OCI-LY3 (cell line): ENCODE measurements around the gene KRTAP5-2.

Experiments used
- H2AFZ ChIP-seq: fragments of 200-600, 300-600 bp; shearing (Covaris generic); 2 replicates; pipeline ENCODE4 v1.6.0; 2014; ENCODE audit warnings: antibody characterized with exemption, low read depth, low read length
- H3K27ac ChIP-seq: fragments of 200-600, 300-600 bp; sonication (generic); 2 replicates; pipeline ENCODE4 v1.5.1; 2014; ENCODE audit warnings: mild to moderate bottlenecking, low read length, moderate library complexity, mixed read lengths
- H3K27me3 ChIP-seq: fragments of 200-600, 300-600 bp; sonication (generic); 2 replicates; pipeline ENCODE4 v1.6.1; 2014; ENCODE audit warnings: low read depth, low read length, mixed read lengths
- H3K36me3 ChIP-seq: fragments of 200-600, 300-600 bp; sonication (generic); replicated peaks from 2 replicates; pipeline ENCODE3; 2014; ENCODE audit warnings: low read depth, low read length, mixed read lengths
- H3K4me1 ChIP-seq: fragments of 300-600, 200-600 bp; sonication (generic); 2 replicates; pipeline ENCODE4 v1.6.1; 2014; ENCODE audit warnings: low read length, mixed read lengths
- H3K4me2 ChIP-seq: fragments of 200-600, 300-600 bp; sonication (generic); 2 replicates; pipeline ENCODE4 v1.6.1; 2014; ENCODE audit warnings: low read length, mixed read lengths
- H3K4me3 ChIP-seq: fragments of 300-600, 200-600 bp; sonication (generic); 2 replicates; pipeline ENCODE4 v1.5.1; 2014; ENCODE audit warnings: antibody characterized with exemption, mild to moderate bottlenecking, low read length, moderate library complexity
- H3K79me2 ChIP-seq: fragments of 300-600, 200-600 bp; shearing (Covaris generic); 2 replicates; pipeline ENCODE4 v1.6.1; 2014; ENCODE audit warnings: mild to moderate bottlenecking, low read length, mixed read lengths
- H3K9ac ChIP-seq: fragments of 300-600, 200-600 bp; shearing (Covaris generic); 2 replicates; pipeline ENCODE4 v1.6.0; 2014; ENCODE audit warnings: mild to moderate bottlenecking, low read length, moderate library complexity
- H3K9me3 ChIP-seq: fragments of 200-600, 300-600 bp; shearing (Covaris generic); 2 replicates; pipeline ENCODE4 v1.6.1; 2014; ENCODE audit warnings: low read length, mixed read lengths; ENCODE audit not compliant: insufficient read depth
- H4K20me1 ChIP-seq: fragments of 200-600, 300-600 bp; sonication (generic); 2 replicates; pipeline ENCODE4 v1.6.1; 2016; ENCODE audit warnings: low read length, mixed read lengths; ENCODE audit not compliant: insufficient read depth
- EZH2phosphoT487 ChIP-seq: fragments of 200-600 bp; shearing (Covaris generic); IDR thresholded peaks from 2 replicates; pipeline ENCODE4 v1.6.1; 2018; ENCODE audit warnings: antibody characterized with exemption, mixed run types, low read depth
- TF ChIP-seq, protein P1 (sequence below): fragments of 200-600, 300-600 bp; sonication (generic); IDR thresholded peaks from 2 replicates; pipeline ENCODE4 v1.5.1; 2014; ENCODE audit warnings: antibody characterized with exemption, low read length, low read depth

KRTAP5-2 gene

DNA sequence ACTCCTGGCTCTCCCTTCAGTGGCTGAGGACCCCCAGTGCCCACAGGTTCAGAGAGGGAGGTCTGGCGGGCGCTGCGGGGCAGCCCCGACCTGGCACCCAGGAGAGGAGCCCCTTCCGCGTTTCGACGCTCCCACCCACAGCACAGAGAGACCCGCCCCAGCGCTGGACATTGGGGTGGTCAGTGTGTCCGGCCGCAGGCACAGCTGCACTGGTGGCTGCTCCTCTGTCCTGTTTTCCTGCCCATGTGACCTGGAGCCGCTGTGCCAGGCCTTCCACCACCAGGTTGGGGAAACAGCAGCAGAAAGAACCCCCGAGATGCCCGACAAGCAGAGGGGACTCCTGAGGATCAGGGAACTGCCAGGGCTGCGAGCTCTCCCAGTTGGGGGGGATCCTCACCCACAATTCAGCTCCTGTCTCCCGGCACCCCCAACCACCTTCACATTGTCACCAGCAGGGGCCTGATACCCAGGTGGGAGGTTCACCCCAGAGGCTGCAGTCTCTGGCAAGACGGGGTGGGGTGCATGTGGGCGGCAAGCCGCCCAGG lies 45.1 kb upstream of the KRTAP5-2 start:
- Histone ChIP-seq H2AFZ (no peak overlapping the region), H3K9ac (no peak overlapping the region), H3K4me2 (no peak overlapping the region), H3K27me3 (peaks cover 24% of the 10 kb centered on the region), H3K79me2 (no peaks in the 10 kb centered on the region), H3K36me3 (no peaks in the 10 kb centered on the region), H3K27ac (no peak overlapping the region), H3K9me3 (no peaks in the 10 kb centered on the region), H3K4me3 (no peak overlapping the region), H3K4me1 (peaks cover 5% of the 10 kb centered on the region; the same call in 1 of the 2 replicates), H4K20me1 (no peaks in the 10 kb centered on the region)
- TF ChIP-seq EZH2phosphoT487: no peak
- TF ChIP-seq, protein P1, sequence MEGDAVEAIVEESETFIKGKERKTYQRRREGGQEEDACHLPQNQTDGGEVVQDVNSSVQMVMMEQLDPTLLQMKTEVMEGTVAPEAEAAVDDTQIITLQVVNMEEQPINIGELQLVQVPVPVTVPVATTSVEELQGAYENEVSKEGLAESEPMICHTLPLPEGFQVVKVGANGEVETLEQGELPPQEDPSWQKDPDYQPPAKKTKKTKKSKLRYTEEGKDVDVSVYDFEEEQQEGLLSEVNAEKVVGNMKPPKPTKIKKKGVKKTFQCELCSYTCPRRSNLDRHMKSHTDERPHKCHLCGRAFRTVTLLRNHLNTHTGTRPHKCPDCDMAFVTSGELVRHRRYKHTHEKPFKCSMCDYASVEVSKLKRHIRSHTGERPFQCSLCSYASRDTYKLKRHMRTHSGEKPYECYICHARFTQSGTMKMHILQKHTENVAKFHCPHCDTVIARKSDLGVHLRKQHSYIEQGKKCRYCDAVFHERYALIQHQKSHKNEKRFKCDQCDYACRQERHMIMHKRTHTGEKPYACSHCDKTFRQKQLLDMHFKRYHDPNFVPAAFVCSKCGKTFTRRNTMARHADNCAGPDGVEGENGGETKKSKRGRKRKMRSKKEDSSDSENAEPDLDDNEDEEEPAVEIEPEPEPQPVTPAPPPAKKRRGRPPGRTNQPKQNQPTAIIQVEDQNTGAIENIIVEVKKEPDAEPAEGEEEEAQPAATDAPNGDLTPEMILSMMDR: no peak

DNA sequence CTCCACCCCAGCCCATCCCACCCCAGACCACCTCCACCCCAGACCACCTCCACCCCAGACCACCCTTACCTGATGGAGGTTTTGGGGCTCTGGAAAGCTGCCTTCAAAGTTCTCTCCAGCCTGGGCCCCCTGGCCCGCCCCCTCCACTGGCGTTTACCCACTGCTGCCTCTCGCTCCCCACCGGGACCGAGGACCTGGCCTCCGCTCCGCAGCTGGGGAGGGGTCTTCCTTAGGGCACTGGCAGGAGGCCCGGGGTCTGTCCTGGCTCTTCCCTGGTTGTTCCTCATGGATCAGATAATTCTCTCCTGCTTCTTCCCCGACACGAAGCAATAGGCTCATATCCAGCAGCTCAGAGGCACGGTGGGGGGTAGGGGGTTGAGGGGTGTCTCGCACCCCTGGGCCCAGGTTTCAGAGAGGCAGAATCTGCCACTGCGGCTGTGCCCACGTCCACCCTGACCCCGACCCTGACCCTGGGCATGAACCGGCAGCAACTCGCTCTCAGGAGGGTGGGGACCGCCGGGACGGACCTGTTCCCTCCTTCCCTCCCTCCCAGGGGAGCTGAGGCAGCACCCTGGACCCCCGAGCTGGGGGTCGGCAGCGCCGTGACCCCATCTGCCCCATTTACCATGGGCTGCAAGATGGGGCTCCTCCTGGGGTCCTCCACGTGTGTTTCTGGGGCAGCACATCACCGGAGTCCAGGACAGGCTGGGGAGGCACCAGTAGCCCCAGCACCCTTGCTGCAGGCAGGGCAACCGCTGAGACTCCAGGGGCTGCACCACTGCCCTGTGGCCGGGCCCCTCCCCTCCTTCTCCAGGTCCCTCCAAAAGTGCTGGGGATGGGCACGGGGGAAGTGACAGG lies 44.4 kb upstream of the KRTAP5-2 start:
- Histone ChIP-seq H3K9me3 (no peaks in the 10 kb centered on the region), H3K27ac (no peak overlapping the region), H3K36me3 (no peaks in the 10 kb centered on the region), H3K9ac (no peak overlapping the region), H3K79me2 (no peaks in the 10 kb centered on the region), H3K27me3 (peaks cover 24% of the 10 kb centered on the region), H3K4me2 (no peak overlapping the region), H2AFZ (no peak overlapping the region), H3K4me3 (no peak overlapping the region), H3K4me1 (peaks cover 5% of the 10 kb centered on the region; the same call in 1 of the 2 replicates), H4K20me1 (no peaks in the 10 kb centered on the region)
- TF ChIP-seq EZH2phosphoT487: no peak
- TF ChIP-seq, protein P1: no peak

DNA sequence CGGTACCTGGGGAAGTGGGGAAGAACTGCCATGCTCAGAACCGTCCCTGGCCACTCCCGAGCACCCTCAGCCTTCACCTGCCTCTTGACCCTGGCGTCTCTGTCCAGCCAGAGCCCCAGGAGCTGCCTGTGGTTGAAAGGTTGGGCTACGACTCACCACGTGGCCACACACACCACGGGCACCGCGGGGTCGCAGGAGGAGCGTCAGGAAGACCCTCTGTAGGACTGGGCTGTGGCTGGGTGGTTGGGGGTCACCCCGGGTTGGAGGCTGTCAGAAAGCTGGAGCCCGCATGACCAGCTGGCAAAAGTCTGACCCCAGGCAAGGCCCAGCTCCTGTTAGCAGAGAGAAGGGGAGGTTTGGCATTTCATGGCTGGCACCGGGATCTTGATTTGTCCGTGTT lies 43.0 kb upstream of the KRTAP5-2 start:
- no peak for TF ChIP-seq EZH2phosphoT487
- TF ChIP-seq, protein P1: no peak
- Histone ChIP-seq H4K20me1 (no peaks in the 10 kb centered on the region), H3K4me3 (no peak overlapping the region), H3K9me3 (no peaks in the 10 kb centered on the region), H3K4me2 (no peak overlapping the region), H3K4me1 (peaks cover 5% of the 10 kb centered on the region; the same call in 1 of the 2 replicates), H3K27ac (no peak overlapping the region), H3K36me3 (no peaks in the 10 kb centered on the region), H2AFZ (no peak overlapping the region), H3K79me2 (no peaks in the 10 kb centered on the region), H3K9ac (no peak overlapping the region), H3K27me3 (peaks cover 24% of the 10 kb centered on the region)

DNA sequence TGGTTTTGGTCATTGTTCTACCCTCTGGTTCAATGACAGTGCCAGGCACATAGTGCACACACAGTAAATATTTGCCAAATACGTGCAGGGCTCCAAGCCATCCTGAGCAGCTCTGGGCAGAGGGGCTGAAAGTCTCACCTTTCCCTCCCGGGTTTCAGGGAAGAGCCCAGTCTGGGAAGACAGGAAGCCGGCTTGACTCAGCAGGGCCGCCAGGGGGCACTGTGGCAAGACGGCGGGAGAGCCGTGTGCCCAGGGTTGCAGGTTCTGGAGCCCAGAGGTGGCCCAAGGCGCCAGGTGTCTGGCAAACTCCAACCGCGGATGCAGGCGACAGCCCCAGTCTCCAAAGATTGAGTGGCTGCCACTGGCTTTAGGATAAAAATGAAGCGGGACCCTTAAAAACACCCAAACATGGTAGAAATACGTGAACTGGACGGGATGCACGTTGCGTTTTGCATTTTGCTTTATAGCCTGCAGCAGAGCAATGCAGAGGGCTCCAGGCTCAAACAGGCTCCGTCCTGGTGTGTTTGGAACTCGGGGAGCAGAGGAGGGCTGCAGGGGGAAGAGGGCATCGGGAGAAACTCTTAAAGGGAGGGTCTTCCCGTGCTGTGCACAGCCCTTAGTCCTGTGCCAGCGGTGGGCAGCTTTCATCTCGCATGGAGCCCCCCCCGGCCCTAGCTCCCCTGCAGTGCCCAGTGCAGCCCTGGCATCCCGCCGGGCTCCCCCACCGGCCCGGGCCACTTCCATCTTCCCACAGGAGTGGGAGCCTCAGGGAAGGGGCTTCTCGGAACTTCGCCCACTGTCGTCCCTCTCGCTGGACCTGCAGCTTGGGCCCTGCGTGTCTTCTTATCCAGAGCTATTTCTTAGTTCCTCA lies 42.2 kb upstream of the KRTAP5-2 start:
- H3K4me2 ChIP-seq: no peak overlapping the region
- no peaks in the 10 kb centered on the region for H3K36me3 ChIP-seq
- H3K27me3 ChIP-seq: peaks cover 23% of the 10 kb centered on the region; the same call in 1 of the 2 replicates
- no peaks in the 10 kb centered on the region for H3K9me3 ChIP-seq
- H2AFZ ChIP-seq: no peak overlapping the region
- no peak overlapping the region for H3K4me3 ChIP-seq
- no peak overlapping the region for H3K9ac ChIP-seq
- no peak overlapping the region for H3K27ac ChIP-seq
- H3K4me1 ChIP-seq: peaks cover 4% of the 10 kb centered on the region; the same call in 1 of the 2 replicates
- no peak for TF ChIP-seq EZH2phosphoT487
- TF ChIP-seq, protein P1: peak; percentile 88
- no peaks in the 10 kb centered on the region for H3K79me2 ChIP-seq
- H4K20me1 ChIP-seq: no peaks in the 10 kb centered on the region
